Left forelimb (tissue), 1 donor: ENCODE results near the gene SPATA2.
"Not testable (repeated sequence)": the region's sequence is repeated elsewhere in the genome, so short reads cannot be mapped to it uniquely, and the experiment has no call there.

Experiments
- DNase-seq: peaks from one replicate; pipeline ENCODE4 v3.0.0-alpha.2; 2018; ENCODE audit warnings: low spot score

Gene SPATA2

GRCh38 chr20:49904440-49905214 is 10.7 kb downstream of the SPATA2 start:
- DNase-seq, result peak; percentile 40

- no peak for DNase-seq
These were observed 13.7 kb downstream of the SPATA2 start for GRCh38 chr20:49901588-49901987.

GRCh38 chr20:49899541-49900383 is 15.6 kb downstream of the SPATA2 start:
- DNase-seq, result no peak

GRCh38 chr20:49896204-49896603 is 19.1 kb downstream of the SPATA2 start:
- DNase-seq, result no peak

GRCh38 chr20:49895474-49896093 is 19.7 kb downstream of the SPATA2 start:
- DNase-seq, result not testable (repeated sequence)

GRCh38 chr20:49894073-49894470 is 21.3 kb downstream of the SPATA2 start:
- no peak for DNase-seq

GRCh38 chr20:49893242-49894072 is 21.9 kb downstream of the SPATA2 start:
- no peak for DNase-seq

- no peak for DNase-seq
These were observed 22.5 kb downstream of the SPATA2 start for GRCh38 chr20:49892817-49893216.

- no peak for DNase-seq
These were observed 23.1 kb downstream of the SPATA2 start for GRCh38 chr20:49892260-49892659.

- DNase-seq, result no peak
These were observed 23.7 kb downstream of the SPATA2 start for GRCh38 chr20:49891476-49892110.

- no peak for DNase-seq
These were observed 24.6 kb downstream of the SPATA2 start for GRCh38 chr20:49890471-49891361.

- DNase-seq, result no peak
These were observed 25.4 kb downstream of the SPATA2 start for GRCh38 chr20:49889935-49890333.

- no peak for DNase-seq
These were observed 26.1 kb downstream of the SPATA2 start for GRCh38 chr20:49889001-49889934.

- DNase-seq, result no peak
These were observed 26.9 kb downstream of the SPATA2 start for GRCh38 chr20:49888212-49889000.

GRCh38 chr20:49887251-49888211 is 27.8 kb downstream of the SPATA2 start:
- no peak for DNase-seq

- DNase-seq, result peak; percentile 58
These were observed 28.6 kb downstream of the SPATA2 start for GRCh38 chr20:49886571-49887213.
